Endothelial cell (in vitro differentiated cells): Measurements from ENCODE around the gene CPLX3. TPM values are rescaled to one million over a fixed set of nuclear protein-coding genes. Genes with fewer than 3 reads are reported as not detected.

Experiments used
- DNase-seq: peaks from one replicate; pipeline ENCODE4 v3.0.0; 2021; ENCODE audit warnings: low spot score
- H3K27ac Mint-ChIP-seq: one replicate; pipeline ENCODE4 v1.8.0; 2021; ENCODE audit warnings: mixed read lengths, inconsistent platforms; ENCODE audit not compliant: unreplicated experiment
- H3K27me3 Mint-ChIP-seq: one replicate; pipeline ENCODE4 v1.8.0; 2021; ENCODE audit warnings: mild to moderate bottlenecking, moderate library complexity, mixed read lengths, inconsistent platforms; ENCODE audit not compliant: unreplicated experiment
- H3K36me3 Mint-ChIP-seq: one replicate; pipeline ENCODE4 v1.8.0; 2021; ENCODE audit warnings: mild to moderate bottlenecking, low read depth, mixed read lengths, inconsistent platforms; ENCODE audit not compliant: unreplicated experiment
- H3K4me1 Mint-ChIP-seq: one replicate; pipeline ENCODE4 v1.8.0; 2021; ENCODE audit warnings: mild to moderate bottlenecking, mixed read lengths, inconsistent platforms; ENCODE audit not compliant: unreplicated experiment
- H3K4me3 Mint-ChIP-seq: one replicate; pipeline ENCODE4 v1.8.0; 2021; ENCODE audit warnings: mild to moderate bottlenecking, mixed read lengths, inconsistent platforms; ENCODE audit not compliant: unreplicated experiment
- H3K9me3 Mint-ChIP-seq: one replicate; pipeline ENCODE4 v1.8.0; 2021; ENCODE audit warnings: mixed read lengths, inconsistent platforms; ENCODE audit not compliant: unreplicated experiment
- total RNA-seq: library from RNA; stranded (reverse); fragmentation: NEBNext Ultra II Directional; extraction: Animal tissue kit (Norgen Biotek cat#: 25700); gene quantifications from one replicate; pipeline ENCODE4 v1.2.1, GENCODE V29; 2021; ENCODE audit not compliant: unreplicated experiment
- TF ChIP-seq, protein P1 (sequence below): fragments of 200-600 bp; sonication (generic); IDR thresholded peaks from one replicate; pipeline ENCODE4 v1.5.0; 2021; ENCODE audit warnings: antibody characterized with exemption; ENCODE audit not compliant: unreplicated experiment

CPLX3 gene
- total RNA-seq, 1 donor from 2014 or later = not detected

- no peaks in the 10 kb centered on the region for H3K36me3 Mint-ChIP-seq
- peaks cover under 1% of the 10 kb centered on the region for H3K4me1 Mint-ChIP-seq
- peaks cover 8% of the 10 kb centered on the region for H3K27me3 Mint-ChIP-seq
- no peak for DNase-seq
- H3K27ac Mint-ChIP-seq = no peak overlapping the region
- H3K9me3 Mint-ChIP-seq = no peaks in the 10 kb centered on the region
- TF ChIP-seq, protein P1, sequence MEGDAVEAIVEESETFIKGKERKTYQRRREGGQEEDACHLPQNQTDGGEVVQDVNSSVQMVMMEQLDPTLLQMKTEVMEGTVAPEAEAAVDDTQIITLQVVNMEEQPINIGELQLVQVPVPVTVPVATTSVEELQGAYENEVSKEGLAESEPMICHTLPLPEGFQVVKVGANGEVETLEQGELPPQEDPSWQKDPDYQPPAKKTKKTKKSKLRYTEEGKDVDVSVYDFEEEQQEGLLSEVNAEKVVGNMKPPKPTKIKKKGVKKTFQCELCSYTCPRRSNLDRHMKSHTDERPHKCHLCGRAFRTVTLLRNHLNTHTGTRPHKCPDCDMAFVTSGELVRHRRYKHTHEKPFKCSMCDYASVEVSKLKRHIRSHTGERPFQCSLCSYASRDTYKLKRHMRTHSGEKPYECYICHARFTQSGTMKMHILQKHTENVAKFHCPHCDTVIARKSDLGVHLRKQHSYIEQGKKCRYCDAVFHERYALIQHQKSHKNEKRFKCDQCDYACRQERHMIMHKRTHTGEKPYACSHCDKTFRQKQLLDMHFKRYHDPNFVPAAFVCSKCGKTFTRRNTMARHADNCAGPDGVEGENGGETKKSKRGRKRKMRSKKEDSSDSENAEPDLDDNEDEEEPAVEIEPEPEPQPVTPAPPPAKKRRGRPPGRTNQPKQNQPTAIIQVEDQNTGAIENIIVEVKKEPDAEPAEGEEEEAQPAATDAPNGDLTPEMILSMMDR = no peak
- H3K4me3 Mint-ChIP-seq = no peak overlapping the region
Measured at GRCh38 chr15:74827614-74828013, 1.2 kb downstream of the CPLX3 start.

GRCh38 chr15:74828835-74829234, 2.4 kb downstream of the CPLX3 start:
- TF ChIP-seq, protein P1 = no peak
- DNase-seq = no peak
- no peaks in the 10 kb centered on the region for H3K36me3 Mint-ChIP-seq
- H3K27me3 Mint-ChIP-seq = peaks cover 8% of the 10 kb centered on the region
- H3K27ac Mint-ChIP-seq = no peak overlapping the region
- peaks cover 7% of the 10 kb centered on the region for H3K4me1 Mint-ChIP-seq
- no peaks in the 10 kb centered on the region for H3K9me3 Mint-ChIP-seq
- no peak overlapping the region for H3K4me3 Mint-ChIP-seq

GRCh38 chr15:74829486-74829885, 3.1 kb downstream of the CPLX3 start:
- no peak overlapping the region for H3K27ac Mint-ChIP-seq
- H3K9me3 Mint-ChIP-seq = no peaks in the 10 kb centered on the region
- H3K36me3 Mint-ChIP-seq = no peaks in the 10 kb centered on the region
- no peak for DNase-seq
- no peak overlapping the region for H3K4me3 Mint-ChIP-seq
- TF ChIP-seq, protein P1 = no peak
- peaks cover 8% of the 10 kb centered on the region for H3K27me3 Mint-ChIP-seq
- H3K4me1 Mint-ChIP-seq = peaks cover 7% of the 10 kb centered on the region

DNA sequence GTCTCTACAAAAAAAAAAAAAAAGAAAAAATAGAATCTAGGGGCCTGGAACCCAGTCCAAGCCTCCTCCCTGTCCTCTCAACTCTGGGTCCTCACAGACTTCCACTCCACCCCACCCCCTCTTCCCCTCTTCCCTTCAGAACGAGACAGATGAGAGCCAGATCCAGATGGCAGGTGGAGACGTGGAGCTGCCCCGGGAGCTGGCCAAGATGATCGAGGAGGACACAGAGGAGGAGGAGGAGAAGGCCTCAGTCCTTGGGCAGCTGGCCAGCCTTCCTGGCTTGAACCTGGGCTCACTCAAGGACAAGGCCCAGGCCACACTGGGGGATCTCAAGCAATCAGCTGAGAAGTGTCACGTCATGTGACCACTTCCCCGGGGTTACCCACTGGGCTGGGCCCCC, 3.6 kb downstream of the CPLX3 start:
- Mint-ChIP-seq H3K27ac (no peak overlapping the region), H3K36me3 (peaks cover 4% of the 10 kb centered on the region), H3K4me1 (peaks cover 7% of the 10 kb centered on the region), H3K27me3 (peaks cover 8% of the 10 kb centered on the region), H3K4me3 (no peak overlapping the region), H3K9me3 (no peaks in the 10 kb centered on the region)
- TF ChIP-seq, protein P1 = no peak
- DNase-seq = no peak

DNA sequence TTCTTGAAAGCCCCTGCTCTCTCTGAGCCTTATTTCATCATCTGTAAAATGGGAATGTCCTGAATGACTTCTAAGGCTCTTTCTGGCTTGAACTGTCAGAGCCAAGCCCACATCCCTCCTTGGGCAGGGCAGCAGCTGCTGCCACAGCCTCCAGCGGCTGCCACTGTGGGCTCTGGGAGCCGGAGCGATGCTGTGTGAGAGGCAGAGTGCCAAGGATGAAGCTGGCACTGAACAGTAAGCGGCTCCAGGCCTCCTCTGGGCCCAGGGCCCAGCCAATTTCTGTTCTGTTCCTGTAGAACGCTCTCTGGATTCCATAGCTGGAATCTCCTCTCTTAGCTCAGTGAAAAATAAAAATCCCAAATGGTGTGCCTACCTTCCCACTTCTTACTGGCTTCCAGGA, 4.4 kb downstream of the CPLX3 start:
- Mint-ChIP-seq H3K36me3 (peaks cover 6% of the 10 kb centered on the region), H3K4me3 (no peak overlapping the region), H3K9me3 (no peaks in the 10 kb centered on the region), H3K27me3 (peaks cover 4% of the 10 kb centered on the region), H3K4me1 (peaks cover 7% of the 10 kb centered on the region), H3K27ac (no peak overlapping the region)
- TF ChIP-seq, protein P1 = no peak
- DNase-seq = no peak
